SH-SY5Y (cell line): Measurements from ENCODE around the gene WWOX.

Source experiments
- GATA2 ChIP-seq: IDR thresholded peaks from 2 replicates; pipeline ENCODE4 v1.6.1; 2011; ENCODE audit warnings: mild to moderate bottlenecking, low read depth, low read length
- GATA3 ChIP-seq: IDR thresholded peaks from 2 replicates; pipeline ENCODE4 v1.6.1; 2011; ENCODE audit warnings: low read depth, mild to moderate bottlenecking, low read length, moderate library complexity

The WWOX gene

DNA sequence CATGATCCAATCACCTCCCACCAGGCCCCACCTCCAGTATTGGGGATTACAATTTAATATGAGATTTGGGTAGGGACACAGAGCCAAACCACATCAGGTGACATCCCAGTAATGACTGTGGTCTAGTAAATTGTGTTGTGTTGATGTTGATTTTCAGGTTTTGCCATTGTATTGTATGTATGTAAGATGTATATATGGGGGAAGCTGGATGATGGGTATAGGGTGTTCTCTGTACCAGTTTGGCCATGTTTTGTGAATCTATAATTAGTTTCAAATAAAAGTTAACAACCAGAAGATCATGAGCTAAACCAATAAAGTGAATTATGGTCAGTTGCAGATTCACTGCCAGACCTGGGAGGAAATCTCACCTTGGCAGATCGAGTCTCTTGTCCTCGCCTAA is 283.7 kb downstream of the WWOX start:
- TF ChIP-seq GATA2 (no peak), GATA3 (no peak)

DNA sequence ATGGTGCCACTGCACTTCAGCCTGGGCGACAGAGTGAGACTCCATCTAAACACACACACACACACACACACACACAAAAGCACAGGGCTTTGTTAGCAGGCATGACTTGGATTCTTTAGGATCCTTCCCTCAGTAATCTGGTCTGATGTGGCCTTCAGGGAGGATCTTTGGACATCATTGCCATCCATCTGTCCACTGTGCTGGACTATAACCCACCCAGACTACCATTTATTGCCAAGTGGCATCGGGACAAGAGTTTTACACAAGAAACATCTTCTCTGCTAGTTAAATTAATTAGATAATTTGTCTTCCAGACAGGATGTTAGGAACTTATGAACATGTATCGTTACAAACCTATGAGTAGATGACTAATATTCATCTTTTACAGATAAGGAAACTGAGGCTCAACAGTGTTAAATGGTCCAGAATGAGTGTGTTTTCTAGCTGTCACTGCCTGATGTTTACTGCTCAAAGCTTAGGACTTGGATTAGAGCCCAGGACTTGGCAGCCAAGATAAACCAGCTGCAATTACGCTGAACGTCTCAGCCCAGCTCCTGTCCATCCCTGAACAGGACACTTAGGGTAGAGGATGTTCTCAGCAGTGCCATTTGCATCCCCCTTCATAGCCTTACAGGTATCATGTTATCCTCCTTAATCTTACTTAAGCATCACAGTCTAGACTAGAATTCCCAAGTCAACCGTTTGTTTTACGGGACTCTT is 285.8 kb downstream of the WWOX start:
- TF ChIP-seq GATA2 (no peak), GATA3 (no peak)

DNA sequence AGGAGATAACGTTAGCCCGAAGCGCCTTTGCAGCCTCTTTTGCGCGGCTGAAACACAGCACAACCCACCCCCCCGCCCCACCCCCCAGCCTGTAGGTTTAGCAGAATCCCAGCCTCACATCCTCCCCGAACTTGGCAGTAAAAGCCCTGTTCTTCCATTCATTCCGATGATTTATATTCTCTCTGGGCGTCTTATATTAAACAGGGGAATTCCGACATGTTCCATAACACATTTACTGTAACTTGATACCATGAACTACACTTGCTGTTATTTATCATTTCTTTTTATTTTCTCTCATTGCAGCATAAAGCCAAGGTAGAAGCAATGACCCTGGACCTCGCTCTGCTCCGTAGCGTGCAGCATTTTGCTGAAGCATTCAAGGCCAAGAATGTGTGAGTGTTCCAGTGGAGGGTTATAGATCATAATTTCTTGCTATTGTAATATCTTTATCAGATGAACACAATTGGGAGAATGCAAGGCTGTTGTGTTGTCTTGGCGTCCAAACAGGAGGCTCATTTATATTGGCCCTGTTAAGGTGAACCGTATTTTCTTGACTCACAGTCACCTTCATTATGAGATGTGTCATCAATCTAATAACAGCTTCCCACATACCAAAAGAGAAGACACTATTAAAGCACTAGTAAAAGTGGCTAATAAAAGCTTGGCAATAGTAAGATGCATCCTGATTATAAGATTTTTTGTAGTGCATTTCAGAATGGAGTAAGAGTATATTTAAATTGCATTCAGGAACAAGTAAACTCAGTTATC is 287.3 kb downstream of the WWOX start:
- TF ChIP-seq GATA3 = no peak
- TF ChIP-seq GATA2 = no peak

DNA sequence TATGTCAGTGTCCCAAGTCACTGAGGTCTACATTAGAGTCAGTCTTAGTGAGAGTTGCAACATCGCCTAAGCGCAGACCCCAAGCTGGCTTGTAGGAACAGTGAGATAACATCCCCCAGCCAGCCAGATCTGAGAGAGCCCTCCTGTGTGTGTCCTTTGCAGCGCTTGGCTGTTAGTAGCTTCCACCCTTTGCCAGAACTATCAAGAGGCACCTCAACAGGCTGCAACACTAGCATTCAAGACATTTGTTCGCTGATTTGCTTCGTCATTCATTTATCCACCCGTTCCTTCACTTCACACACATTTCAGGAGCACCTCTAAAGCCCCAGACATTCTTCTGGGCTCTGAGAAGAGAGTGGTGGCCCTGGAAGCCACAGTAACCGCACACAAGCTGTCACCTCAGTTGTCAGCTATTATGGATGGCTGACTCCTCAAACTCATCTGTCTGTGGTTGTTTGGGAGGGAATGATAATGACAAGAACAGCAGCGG is 289.6 kb downstream of the WWOX start:
- TF ChIP-seq GATA3 (no peak), GATA2 (no peak)

DNA sequence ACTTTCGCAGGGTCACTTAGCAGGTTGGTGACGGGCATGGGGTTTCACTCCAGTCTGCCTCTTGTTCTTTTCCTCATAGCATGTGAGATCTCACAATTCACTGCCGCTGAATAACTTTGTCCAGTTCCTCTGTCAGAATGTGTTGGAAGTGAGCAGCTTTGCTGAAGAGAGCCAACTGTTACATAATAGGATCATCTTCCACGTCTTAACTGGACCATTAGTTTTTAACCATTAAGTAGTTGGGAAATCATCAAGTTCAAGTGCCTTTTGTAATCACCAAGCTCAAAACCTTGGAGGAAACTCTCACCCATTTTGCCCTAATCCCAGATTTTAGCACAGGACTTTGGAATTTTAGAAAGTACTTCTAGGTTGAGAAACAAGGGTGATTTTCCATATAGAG is 290.6 kb downstream of the WWOX start:
- TF ChIP-seq GATA2 = no peak
- no peak for TF ChIP-seq GATA3

DNA sequence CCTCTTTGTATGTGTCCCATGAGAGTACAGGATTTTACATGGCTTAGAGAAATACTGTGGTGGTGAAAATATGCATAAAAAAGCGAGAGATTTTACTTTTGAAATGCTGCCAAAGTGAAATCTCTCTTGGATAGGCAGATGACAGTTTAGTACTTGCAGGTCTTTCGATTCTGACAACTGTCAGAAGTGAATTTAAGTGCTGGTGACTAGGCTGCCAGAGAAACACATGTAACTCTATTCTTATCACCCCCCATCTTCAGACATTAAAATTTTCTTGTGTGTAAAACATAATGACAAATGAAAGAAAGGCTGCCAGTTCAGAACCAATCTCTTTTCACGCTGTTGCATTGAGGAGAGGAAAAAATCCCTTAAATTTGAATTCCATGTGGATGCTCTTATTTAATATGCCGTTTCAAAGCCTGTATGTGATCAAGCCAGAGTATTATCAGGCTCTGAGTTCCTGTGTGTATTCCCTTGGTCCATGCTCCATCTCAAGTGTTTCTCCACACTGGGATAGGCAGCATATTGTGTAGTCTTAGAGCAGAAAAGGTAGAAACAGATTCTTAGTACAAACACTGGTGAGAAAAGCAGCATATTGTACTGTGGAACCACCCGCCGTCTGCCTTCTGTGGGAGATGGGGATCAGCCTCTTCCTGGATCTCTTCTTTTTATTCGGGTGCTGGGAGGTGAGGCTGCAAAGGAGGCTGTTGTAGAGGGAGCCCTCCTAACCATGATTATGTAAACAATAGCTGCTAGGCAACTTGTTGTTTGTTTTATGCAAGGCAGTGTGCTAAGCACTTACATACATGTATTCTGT is 291.3 kb downstream of the WWOX start:
- TF ChIP-seq GATA2 = no peak
- no peak for TF ChIP-seq GATA3

DNA sequence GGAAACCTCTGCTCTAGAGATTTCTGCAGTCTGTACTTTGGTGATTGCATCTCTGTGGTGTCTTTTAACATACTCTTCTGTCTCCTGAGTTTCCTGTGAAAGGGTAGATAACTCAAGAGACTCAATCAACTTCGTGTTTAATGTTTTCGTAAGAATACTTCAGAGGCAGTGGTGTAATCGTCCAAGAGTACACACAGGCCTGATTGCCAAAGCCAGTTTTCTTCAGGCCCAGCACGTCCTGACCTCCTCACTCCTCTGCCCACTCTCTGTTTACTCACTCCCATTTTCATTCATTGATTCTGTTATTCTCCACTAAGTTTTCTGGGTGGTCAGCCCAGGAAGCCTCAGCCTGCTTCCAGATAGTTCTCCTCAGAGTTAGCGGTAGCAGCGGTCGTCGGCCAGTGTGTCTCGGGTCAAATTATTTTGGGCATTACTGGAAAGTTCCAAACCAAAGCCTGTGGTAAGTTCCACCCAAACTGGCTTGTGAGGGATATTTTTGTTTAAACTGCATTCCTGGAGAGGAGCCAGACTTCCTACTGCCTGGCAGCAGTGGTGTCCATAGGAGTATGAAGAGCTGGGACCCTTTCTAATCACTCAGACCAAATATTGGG is 293.2 kb downstream of the WWOX start:
- no peak for TF ChIP-seq GATA3
- no peak for TF ChIP-seq GATA2

DNA sequence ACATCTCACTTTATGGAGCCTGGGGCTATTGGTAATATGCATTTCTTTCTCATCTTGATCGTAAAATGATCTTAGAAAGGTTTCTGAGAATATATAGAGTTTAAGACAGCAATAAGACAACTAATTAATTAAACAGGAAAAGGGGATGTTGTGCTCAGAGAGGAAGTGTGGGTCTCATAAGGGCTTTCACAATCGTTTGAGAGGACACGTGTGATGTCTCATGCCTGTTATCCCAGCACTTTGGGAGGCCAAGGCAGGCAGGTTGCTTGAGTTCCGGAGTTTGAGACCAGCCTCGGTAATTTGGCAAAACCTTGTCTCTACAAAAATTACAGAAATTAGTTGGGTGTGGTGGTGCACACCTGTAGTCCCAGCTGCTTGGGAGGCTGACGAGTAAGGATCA is 295.6 kb downstream of the WWOX start:
- TF ChIP-seq GATA3 (no peak), GATA2 (no peak)

DNA sequence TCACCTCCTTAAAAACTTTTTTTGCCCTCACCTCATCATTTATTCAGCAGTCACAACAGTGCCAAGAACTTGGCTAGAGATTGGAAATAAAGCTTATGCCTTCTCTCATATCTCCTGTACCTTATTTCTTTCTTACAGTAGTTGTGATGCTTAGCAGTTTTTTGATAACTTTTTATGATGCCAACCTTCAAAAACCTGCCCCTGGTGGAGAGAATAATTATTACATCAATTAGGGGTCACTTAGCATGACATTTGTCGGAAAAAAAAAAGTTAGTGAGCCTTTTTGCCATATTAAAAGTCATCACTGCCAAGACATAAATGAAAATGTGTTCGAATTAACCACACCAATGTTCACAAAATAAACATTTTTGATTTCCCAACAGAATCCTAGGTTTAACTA is 296.6 kb downstream of the WWOX start:
- TF ChIP-seq GATA2 (no peak), GATA3 (no peak)

DNA sequence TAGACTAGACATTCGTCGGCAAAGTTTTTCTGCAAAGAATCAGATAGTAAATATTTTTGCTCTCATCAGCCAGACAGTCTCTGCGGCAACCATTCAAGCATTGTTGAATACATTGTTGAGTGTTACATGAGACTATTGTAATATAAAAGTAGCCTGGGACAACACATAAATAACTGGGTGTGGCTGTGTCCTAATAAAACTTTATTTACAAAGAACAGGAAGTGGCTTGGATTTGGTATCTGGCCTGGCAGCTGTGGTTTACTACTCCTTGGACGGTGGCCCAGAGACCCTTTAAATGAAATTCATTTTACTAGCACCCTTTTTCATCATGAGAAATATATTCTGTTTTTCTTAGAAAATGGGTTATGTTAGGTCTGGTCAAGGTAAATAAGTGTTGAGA is 297.2 kb downstream of the WWOX start:
- no peak for TF ChIP-seq GATA2
- TF ChIP-seq GATA3 = no peak

DNA sequence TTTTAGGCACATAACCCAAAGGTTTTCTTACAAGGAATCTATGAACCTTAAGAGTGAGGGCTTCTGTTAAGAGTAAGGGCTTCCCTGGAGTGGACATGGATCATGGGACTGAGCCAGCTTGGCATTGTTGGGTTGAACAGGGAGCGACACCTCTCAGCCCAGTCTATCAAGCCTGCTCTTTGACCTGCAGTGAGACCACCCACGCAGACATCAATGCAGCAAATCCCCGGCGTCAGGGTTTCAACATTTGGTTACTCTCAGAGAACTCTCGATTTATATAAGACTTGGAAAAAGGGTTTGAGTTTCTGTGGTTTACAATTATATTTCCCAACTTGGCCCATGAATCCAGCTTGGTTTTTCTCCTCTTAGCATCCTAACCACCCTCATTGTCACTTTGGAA is 299.9 kb downstream of the WWOX start:
- TF ChIP-seq GATA2 (no peak), GATA3 (no peak)

DNA sequence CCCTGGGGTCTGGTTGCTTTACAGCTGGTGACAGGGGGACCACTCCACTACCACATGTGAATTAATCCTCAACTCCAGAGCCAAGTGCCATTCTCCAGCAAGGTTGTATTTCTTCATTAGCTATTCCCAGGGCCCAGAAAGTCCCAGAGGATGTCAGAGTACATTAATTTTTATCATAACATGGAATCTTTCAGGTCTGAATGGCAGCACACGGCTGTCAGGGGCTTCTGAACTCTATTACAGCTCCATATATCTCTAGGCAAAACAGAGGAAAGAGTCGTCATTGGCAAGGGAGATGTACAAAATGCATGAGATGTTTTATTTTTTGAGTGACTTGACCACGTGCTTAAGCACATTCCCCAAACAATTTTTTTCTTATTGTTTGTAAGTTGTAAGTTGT is 303.4 kb downstream of the WWOX start:
- TF ChIP-seq GATA2 (peak; percentile 69), GATA3 (no peak)

DNA sequence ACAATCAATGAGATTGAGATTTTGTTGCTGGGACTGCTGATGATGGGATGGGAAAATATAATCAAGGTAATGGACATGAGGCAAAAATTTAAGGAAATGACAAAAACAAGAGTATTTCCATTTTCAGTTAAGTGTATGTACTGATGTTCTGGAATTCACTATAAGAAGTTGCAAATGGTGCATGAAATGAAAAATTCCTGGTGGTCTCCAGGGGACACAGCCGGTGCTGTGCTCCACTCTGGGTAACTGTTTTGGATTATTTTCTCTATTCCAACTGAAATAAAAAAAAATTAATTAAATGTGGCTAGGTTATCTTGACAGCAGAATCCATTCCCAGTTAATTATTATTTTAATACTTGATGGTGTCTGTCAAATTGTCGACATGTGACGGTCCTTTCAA is 305.6 kb downstream of the WWOX start:
- TF ChIP-seq GATA3 = no peak

DNA sequence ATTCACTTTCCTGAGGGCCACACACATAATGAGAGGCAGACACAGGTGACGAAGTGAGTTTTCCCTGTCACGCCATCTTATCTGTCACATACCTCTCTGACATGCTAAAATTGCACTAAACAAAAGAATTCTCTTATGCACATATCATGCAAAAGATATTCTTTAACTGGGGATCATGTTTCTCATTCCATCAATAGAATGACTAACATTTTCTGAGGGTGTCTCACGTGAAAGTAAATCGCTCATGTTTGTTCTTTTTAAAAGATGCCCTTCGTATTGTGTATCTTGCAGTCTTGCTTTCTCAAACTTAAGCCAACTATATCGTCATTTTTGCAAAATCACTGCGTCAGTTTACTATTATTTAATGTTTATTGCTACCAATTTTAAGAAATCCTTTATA is 306.4 kb downstream of the WWOX start:
- TF ChIP-seq GATA3 = no peak
- TF ChIP-seq GATA2 = no peak

DNA sequence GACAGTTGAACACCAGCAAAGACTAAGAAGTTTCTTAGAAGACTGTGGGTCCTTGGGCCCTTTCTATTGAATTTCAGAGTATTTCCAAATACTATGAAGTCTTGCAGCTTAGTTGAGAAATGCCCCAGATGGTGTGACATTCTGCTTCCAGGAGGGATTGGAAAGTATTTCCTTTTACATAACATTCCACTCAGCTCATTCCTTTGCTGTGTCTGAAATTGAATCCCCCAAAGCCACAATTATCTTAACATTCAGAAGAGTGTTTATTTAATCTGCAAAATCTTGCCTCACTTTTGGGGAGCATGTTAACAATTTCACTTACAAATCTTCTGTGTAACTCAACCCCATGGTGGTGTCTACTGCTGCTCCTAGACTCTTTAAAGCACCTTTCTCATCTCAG is 307.7 kb downstream of the WWOX start:
- TF ChIP-seq GATA3 (no peak), GATA2 (no peak)
